Ishikawa (cell line): ENCODE data around the gene SRL.

Experiments used
- CEBPB ChIP-seq: IDR thresholded peaks from 2 replicates; pipeline ENCODE4 v1.6.1; 2012
- CREB1 ChIP-seq: IDR thresholded peaks from 2 replicates; pipeline ENCODE4 v1.6.1; 2012; ENCODE audit warnings: low read depth
- EGR1 ChIP-seq: IDR thresholded peaks from 2 replicates; pipeline ENCODE4 v1.6.1; 2012
- EP300 ChIP-seq: IDR thresholded peaks from 2 replicates; pipeline ENCODE4 v1.6.1; 2012; ENCODE audit warnings: borderline replicate concordance
- FOXM1 ChIP-seq: IDR thresholded peaks from 2 replicates; pipeline ENCODE4 v1.6.1; 2012; ENCODE audit warnings: low read depth, borderline replicate concordance
- NFIC ChIP-seq: IDR thresholded peaks from 2 replicates; pipeline ENCODE4 v1.6.1; 2012
- RAD21 ChIP-seq: IDR thresholded peaks from 2 replicates; pipeline ENCODE4 v1.6.1; 2012; ENCODE audit warnings: low read depth
- TAF1 ChIP-seq: IDR thresholded peaks from 2 replicates; pipeline ENCODE4 v1.6.1; 2012; ENCODE audit warnings: low read depth, mild to moderate bottlenecking
- TCF12 ChIP-seq: IDR thresholded peaks from 2 replicates; pipeline ENCODE4 v1.6.1; 2012; ENCODE audit warnings: low read depth
- TEAD4 ChIP-seq: IDR thresholded peaks from 2 replicates; pipeline ENCODE4 v1.6.1; 2012
- YY1 ChIP-seq: IDR thresholded peaks from 2 replicates; pipeline ENCODE4 v1.6.1; 2012; ENCODE audit warnings: low read depth
- ZBTB7A ChIP-seq: IDR thresholded peaks from 2 replicates; pipeline ENCODE4 v1.6.1; 2012; ENCODE audit warnings: low read depth
- TF ChIP-seq, protein P1 (sequence below): IDR thresholded peaks from 2 replicates; pipeline ENCODE4 v1.6.1; 2012
- TF ChIP-seq, protein P2 (sequence below): IDR thresholded peaks from 2 replicates; pipeline ENCODE4 v1.6.1; 2012
- TF ChIP-seq, protein P3 (sequence below): IDR thresholded peaks from 2 replicates; pipeline ENCODE4 v1.6.1; 2012; ENCODE audit warnings: low read depth, mild to moderate bottlenecking

The SRL gene

DNA sequence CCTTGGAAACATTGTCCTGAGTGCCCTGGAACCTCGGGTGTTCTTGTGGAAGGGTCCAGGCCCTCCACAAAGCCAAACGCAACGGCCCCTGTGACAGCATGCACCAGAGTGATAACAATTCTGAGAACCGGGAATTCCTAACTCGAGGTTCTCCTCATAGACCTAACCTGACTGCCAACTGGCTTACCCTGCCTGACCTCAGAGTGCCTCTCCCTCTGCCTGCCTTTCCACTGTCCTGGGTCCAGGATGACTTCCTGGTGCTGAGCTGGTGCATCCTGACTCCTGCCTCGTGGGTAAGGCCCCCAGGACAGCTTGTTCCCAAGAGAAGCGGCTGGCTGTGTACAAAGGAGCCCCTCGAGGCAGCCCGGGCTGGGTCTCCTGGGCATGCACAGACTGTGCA, 51.8 kb downstream of the SRL start:
- no peak for TF ChIP-seq FOXM1

DNA sequence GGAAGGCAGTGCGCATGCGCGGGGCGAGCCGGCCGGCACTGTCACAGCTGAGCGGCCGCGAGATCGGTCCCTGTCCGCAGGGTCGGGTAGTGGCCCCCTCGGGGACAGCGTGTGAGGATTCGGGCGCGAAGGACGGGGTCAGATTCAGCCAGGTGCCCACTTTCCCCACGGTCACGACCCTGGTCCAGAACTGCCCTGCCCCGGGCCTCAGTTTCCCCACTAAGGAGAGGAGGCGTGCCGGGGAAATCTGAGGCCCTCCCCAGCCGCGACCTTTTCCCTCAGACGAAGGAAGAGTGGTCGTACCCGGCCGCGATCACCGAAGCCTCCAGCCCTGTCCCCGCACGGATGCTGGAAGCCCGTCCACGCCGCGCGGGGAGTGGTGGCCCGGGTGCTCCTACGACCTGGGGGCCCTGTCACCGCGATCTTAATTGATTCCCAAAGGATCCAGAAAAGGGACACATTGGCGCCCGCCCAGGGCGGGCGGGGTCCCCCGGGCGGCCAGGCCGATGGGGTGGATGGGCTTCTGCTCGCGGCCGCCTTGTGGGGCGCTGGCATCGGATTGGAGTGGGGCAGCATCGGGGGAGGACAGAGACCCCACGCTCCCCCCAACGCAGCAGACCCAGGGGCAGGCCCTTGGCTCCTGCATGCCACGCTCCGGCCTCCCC, 57.7 kb downstream of the SRL start:
- TF ChIP-seq NFIC = no peak
- TF ChIP-seq TAF1 = 0 out of 2 replicates have a peak, but pooled peaks have one; percentile 0
- TF ChIP-seq ZBTB7A = 0 out of 2 replicates have a peak, but pooled peaks have one; percentile 43
- no peak for TF ChIP-seq RAD21
- TF ChIP-seq, protein P1, sequence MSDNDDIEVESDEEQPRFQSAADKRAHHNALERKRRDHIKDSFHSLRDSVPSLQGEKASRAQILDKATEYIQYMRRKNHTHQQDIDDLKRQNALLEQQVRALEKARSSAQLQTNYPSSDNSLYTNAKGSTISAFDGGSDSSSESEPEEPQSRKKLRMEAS = no peak
- TF ChIP-seq CEBPB = no peak
- TF ChIP-seq, protein P2, sequence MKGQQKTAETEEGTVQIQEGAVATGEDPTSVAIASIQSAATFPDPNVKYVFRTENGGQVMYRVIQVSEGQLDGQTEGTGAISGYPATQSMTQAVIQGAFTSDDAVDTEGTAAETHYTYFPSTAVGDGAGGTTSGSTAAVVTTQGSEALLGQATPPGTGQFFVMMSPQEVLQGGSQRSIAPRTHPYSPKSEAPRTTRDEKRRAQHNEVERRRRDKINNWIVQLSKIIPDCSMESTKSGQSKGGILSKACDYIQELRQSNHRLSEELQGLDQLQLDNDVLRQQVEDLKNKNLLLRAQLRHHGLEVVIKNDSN = no peak
- TF ChIP-seq YY1 = no peak
- TF ChIP-seq TEAD4 = no peak
- no peak for TF ChIP-seq TCF12
- TF ChIP-seq FOXM1 = no peak

DNA sequence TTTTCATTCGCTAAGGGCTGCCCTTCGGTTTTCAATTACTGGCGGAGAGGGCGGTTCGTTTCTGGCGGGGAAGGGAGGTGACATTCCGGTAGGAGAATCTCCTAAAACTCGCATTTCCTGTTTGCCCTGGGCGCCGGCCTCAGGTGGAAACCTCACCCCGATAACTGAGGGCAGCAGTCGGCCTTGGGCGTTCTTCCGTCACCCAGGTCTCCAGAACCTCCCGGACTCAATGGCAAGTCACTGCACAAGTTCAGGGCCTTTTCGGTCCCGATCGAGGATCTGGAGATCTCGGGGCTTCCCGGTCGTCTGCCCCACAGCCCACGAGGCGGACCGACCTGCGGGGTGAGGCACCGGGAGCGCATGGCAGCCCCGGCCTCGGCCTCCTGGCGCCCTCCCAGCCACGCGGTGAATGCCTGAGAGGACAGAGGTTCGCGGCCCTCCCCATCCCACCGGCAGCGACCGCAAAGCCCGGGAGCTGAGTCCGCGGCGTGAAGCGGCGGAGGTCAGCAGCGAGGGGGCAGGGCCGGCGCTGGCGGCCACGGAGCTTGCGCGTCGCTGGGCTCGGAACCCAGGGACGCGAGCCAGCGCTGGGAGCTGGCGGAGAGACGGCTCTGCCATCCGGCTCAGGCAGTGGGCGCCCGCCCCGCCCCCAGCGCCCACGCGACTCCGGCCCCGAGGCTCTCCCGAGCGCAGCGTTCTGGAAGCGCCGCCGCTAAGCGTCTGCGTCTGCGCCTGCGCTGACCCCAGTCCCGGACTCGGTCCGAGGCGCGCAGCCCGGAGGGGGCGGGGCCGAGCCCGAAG, 58.4 kb downstream of the SRL start:
- TF ChIP-seq TCF12 = peak; percentile 19
- peak; percentile 91 for TF ChIP-seq EGR1
- TF ChIP-seq EP300 = no peak; the same call in 1 of the 2 replicates
- TF ChIP-seq RAD21 = peak; percentile 13; the same call in 1 of the 2 replicates
- TF ChIP-seq CREB1 = peak; percentile 18; the same call in 1 of the 2 replicates
- 0 out of 2 replicates have a peak, but pooled peaks have one; percentile 21 for TF ChIP-seq FOXM1
- TF ChIP-seq, protein P3, sequence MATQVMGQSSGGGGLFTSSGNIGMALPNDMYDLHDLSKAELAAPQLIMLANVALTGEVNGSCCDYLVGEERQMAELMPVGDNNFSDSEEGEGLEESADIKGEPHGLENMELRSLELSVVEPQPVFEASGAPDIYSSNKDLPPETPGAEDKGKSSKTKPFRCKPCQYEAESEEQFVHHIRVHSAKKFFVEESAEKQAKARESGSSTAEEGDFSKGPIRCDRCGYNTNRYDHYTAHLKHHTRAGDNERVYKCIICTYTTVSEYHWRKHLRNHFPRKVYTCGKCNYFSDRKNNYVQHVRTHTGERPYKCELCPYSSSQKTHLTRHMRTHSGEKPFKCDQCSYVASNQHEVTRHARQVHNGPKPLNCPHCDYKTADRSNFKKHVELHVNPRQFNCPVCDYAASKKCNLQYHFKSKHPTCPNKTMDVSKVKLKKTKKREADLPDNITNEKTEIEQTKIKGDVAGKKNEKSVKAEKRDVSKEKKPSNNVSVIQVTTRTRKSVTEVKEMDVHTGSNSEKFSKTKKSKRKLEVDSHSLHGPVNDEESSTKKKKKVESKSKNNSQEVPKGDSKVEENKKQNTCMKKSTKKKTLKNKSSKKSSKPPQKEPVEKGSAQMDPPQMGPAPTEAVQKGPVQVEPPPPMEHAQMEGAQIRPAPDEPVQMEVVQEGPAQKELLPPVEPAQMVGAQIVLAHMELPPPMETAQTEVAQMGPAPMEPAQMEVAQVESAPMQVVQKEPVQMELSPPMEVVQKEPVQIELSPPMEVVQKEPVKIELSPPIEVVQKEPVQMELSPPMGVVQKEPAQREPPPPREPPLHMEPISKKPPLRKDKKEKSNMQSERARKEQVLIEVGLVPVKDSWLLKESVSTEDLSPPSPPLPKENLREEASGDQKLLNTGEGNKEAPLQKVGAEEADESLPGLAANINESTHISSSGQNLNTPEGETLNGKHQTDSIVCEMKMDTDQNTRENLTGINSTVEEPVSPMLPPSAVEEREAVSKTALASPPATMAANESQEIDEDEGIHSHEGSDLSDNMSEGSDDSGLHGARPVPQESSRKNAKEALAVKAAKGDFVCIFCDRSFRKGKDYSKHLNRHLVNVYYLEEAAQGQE = no peak
- TF ChIP-seq, protein P2 = peak; percentile 29; the same call in 1 of the 2 replicates
- TF ChIP-seq CEBPB = no peak
- TF ChIP-seq NFIC = peak; percentile 29; the same call in 1 of the 2 replicates
- TF ChIP-seq TAF1 = peak; percentile 70
- TF ChIP-seq, protein P1 = peak; percentile 88
- peak; percentile 67 for TF ChIP-seq TEAD4
- peak; percentile 33; the same call in 1 of the 2 replicates for TF ChIP-seq YY1
- peak; percentile 28 for TF ChIP-seq ZBTB7A

DNA sequence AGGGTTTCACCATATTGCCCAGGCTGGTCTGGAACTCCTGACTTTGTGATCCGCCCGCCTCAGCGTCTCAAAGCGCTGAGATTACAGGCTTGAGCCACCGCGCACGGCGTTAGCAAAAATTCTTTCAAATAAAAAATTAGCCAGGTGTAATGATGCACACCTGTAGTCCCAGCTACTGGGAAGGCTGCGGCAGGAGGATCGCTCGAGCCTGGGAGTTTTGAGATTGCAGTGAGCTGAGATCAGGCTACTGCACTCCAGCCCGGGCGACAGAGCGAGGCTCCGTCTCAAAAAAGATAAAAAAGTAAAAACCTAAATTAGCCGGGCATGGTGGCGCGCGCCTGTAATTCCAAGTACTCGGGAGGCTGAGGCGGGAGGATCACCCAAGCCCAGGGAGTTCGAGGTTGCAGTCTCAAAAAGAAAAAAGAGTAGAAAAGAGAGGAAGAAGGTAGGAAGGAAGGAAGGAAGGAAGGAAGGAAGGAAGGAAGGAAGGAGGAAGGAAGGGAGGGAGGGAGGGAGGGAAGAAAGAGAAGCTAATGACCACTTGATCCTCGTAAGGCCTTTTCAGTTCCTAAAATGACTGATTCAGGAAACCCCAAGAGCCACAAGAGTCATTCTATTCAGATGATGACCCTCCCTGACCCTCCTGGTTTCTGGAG, 59.2 kb downstream of the SRL start:
- no peak for TF ChIP-seq TEAD4
- no peak for TF ChIP-seq EGR1
- no peak for TF ChIP-seq TAF1
- TF ChIP-seq, protein P3 = no peak
- no peak for TF ChIP-seq NFIC
- no peak for TF ChIP-seq RAD21
- no peak for TF ChIP-seq TCF12
- no peak for TF ChIP-seq FOXM1
- TF ChIP-seq, protein P1 = no peak
- no peak for TF ChIP-seq CEBPB
- TF ChIP-seq CREB1 = no peak
- TF ChIP-seq YY1 = no peak
- TF ChIP-seq, protein P2 = no peak
- no peak for TF ChIP-seq ZBTB7A
- TF ChIP-seq EP300 = no peak
